Nephron (organoid): ENCODE measurements around the gene KLHL29.

ENCODE experiments used
- H3K27ac Mint-ChIP-seq, 3 experiments: 2 replicates each; pipeline ENCODE4 v1.8.0; 2020; ENCODE audit warnings: mixed read lengths in 3 of 3, mild to moderate bottlenecking in 2 of 3, moderate library complexity in 1 of 3
- H3K27me3 Mint-ChIP-seq: 2 replicates; pipeline ENCODE4 v1.8.0; 2021; ENCODE audit warnings: low read depth, mild to moderate bottlenecking, moderate library complexity, mixed read lengths
- H3K36me3 Mint-ChIP-seq: 2 replicates; pipeline ENCODE4 v1.8.0; 2020; ENCODE audit warnings: low read depth, mixed read lengths
- H3K4me1 Mint-ChIP-seq: 2 replicates; pipeline ENCODE4 v1.8.0; 2020; ENCODE audit warnings: mixed read lengths
- H3K4me3 Mint-ChIP-seq, 3 experiments: 2 replicates each; pipeline ENCODE4 v1.8.0; 2020; ENCODE audit warnings: mild to moderate bottlenecking in 3 of 3, mixed read lengths in 3 of 3, moderate library complexity in 2 of 3
- H3K9me3 Mint-ChIP-seq: 2 replicates; pipeline ENCODE4 v1.8.0; 2020; ENCODE audit warnings: mixed read lengths
- CTCF ChIP-seq, 3 experiments: fragments of 200-600 bp; sonication (generic); IDR thresholded peaks; one replicate each; pipeline ENCODE4 v1.5.0; 2021; ENCODE audit warnings: antibody characterized with exemption in 3 of 3; ENCODE audit not compliant: unreplicated experiment in 3 of 3

The KLHL29 gene

GRCh38 chr2:23624915-23625314, 239.9 kb downstream of the KLHL29 start:
- Mint-ChIP-seq H3K4me3 (no peak overlapping the region), H3K27ac (peak overlapping the region; percentile 2 to 48 (median 21)), H3K4me1 (peaks cover 70% of the 10 kb centered on the region), H3K27me3 (peaks cover 13% of the 10 kb centered on the region), H3K9me3 (peaks cover 6% of the 10 kb centered on the region), H3K36me3 (peaks cover 7% of the 10 kb centered on the region)
- no peak for TF ChIP-seq CTCF (IDR thresholded peaks at IDR 0.05; ENCODE audit: unreplicated experiment in 3 of 3)

- H3K9me3 Mint-ChIP-seq: peaks cover 6% of the 10 kb centered on the region
- H3K36me3 Mint-ChIP-seq: peaks cover 7% of the 10 kb centered on the region
- peaks cover 16% of the 10 kb centered on the region for H3K27me3 Mint-ChIP-seq
- H3K4me3 Mint-ChIP-seq: no peak overlapping the region
- peaks cover 63% of the 10 kb centered on the region for H3K4me1 Mint-ChIP-seq
- H3K27ac Mint-ChIP-seq: peak overlapping the region in 2 of 3 experiments; percentile 2 to 21
- no peak for TF ChIP-seq CTCF (IDR thresholded peaks at IDR 0.05; ENCODE audit: unreplicated experiment in 3 of 3)
Observed at GRCh38 chr2:23625726-23626125, 240.7 kb downstream of the KLHL29 start.

- Mint-ChIP-seq H3K4me3 (no peak overlapping the region), H3K4me1 (peaks cover 55% of the 10 kb centered on the region), H3K27ac (peak overlapping the region; percentile 32 to 84 (median 83)), H3K27me3 (peaks cover 16% of the 10 kb centered on the region), H3K36me3 (peaks cover 7% of the 10 kb centered on the region), H3K9me3 (peaks cover 6% of the 10 kb centered on the region)
- TF ChIP-seq CTCF (IDR thresholded peaks at IDR 0.05; ENCODE audit: unreplicated experiment in 3 of 3): no peak
Observed at GRCh38 chr2:23626701-23627230, 241.8 kb downstream of the KLHL29 start.

- no peak for TF ChIP-seq CTCF (IDR thresholded peaks at IDR 0.05; ENCODE audit: unreplicated experiment in 3 of 3)
Observed at GRCh38 chr2:23627236-23628009, 242.4 kb downstream of the KLHL29 start.

GRCh38 chr2:23628926-23629771, 244.2 kb downstream of the KLHL29 start:
- Mint-ChIP-seq H3K4me3 (peak overlapping the region in 2 of 3 experiments; percentile 15 to 40), H3K27ac (peak overlapping the region; percentile 53 to 94 (median 91)), H3K36me3 (peaks cover 4% of the 10 kb centered on the region), H3K9me3 (peaks cover 3% of the 10 kb centered on the region), H3K4me1 (peaks cover 41% of the 10 kb centered on the region), H3K27me3 (peaks cover 10% of the 10 kb centered on the region)
- no peak for TF ChIP-seq CTCF (IDR thresholded peaks at IDR 0.05; ENCODE audit: unreplicated experiment in 3 of 3)

More at GRCh38 chr2:23627236-23628009, 242.4 kb downstream of the KLHL29 start:
- peak overlapping the region in 1 of 3 experiments; percentile 42 for H3K4me3 Mint-ChIP-seq
- H3K36me3 Mint-ChIP-seq: peaks cover 4% of the 10 kb centered on the region
- H3K9me3 Mint-ChIP-seq: peaks cover 6% of the 10 kb centered on the region
- H3K4me1 Mint-ChIP-seq: peaks cover 52% of the 10 kb centered on the region
- H3K27ac Mint-ChIP-seq: peak overlapping the region; percentile 32 to 84 (median 83)
- H3K27me3 Mint-ChIP-seq: peaks cover 16% of the 10 kb centered on the region
